ENCODE data around the gene USP3.

DNA sequence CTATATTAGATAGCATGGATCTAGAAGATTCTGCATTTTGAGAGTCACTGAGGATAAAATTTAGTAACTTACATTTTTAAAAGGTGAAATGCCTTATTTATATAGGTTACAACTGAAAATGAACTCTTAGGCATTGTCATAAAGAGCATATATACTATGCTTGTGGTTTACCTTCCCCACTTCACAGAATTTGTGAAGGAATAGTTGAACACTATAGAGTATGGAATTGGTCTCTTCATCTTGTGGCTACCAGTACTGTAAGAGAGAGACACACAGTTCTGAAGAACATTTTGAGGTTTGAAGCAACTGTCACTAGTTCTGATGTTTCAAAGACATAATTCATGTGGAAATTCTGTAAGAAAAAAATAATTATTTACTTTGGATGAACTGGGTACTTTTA, 51.1 kb downstream of the USP3 start:
- no peak for TF ChIP-seq YY1 (IDR thresholded peaks at IDR 0.05; ENCODE audit: insufficient read depth, insufficient replicate concordance, low read depth, low read length)
- no peak for TF ChIP-seq ZNF274 (CRISPR knock-in tag; IDR thresholded peaks at IDR 0.05)
- no peak for TF ChIP-seq POLR2AphosphoS5 (IDR thresholded peaks at IDR 0.05; ENCODE audit: low read depth, low read length)
- no peak for TF ChIP-seq TP53 (CRISPR knock-in tag; conservative IDR thresholded peaks at IDR 0.05)

Measured in HepG2 (cell line).